Measurements from ENCODE around the gene SLC6A6.
"Not testable (repeated sequence)": the region's sequence is repeated elsewhere in the genome, so short reads cannot be mapped to it uniquely, and the experiment has no call there.

The SLC6A6 gene

DNA sequence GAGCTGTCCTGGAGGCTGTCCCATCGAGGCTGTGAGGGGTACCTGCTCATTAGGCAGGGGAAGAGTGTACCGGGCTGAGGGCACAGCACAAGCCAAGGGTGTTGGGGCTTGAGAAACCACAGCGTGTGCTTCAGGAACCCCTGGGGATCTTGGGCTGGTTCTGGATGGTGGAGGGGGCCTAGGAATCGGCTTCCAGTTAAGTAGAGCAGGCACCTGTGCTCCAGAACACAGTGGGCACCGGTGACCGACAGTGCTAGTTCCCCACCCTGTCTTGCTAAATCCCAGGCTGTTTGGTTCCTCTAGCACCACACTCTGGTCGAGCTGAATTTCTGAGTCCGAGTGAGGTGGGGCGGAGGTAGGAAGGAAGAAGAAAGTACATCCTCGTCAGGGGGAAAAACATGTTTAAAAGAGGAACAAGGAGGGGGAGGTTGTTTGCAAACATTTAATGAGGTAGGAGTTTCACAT, 29.1 kb downstream of the SLC6A6 start:
- DNase-seq (ENCODE audit: insufficient read length, low spot score), result no peak
- FAIRE-seq, result no peak
- TF ChIP-seq POLR2A (IDR thresholded peaks at IDR 0.05; ENCODE audit: low read depth, low read length) (peak; percentile 59; the same call in 1 of the 2 replicates), TAF1 (IDR thresholded peaks at IDR 0.05; ENCODE audit: low read depth, low read length) (no peak), SPI1 (IDR thresholded peaks at IDR 0.05; ENCODE audit: low read depth, low read length) (peak; percentile 70), POLR2AphosphoS5 (IDR thresholded peaks at IDR 0.05; ENCODE audit: low read depth, low read length) (no peak; the same call in 1 of the 2 replicates)

DNA sequence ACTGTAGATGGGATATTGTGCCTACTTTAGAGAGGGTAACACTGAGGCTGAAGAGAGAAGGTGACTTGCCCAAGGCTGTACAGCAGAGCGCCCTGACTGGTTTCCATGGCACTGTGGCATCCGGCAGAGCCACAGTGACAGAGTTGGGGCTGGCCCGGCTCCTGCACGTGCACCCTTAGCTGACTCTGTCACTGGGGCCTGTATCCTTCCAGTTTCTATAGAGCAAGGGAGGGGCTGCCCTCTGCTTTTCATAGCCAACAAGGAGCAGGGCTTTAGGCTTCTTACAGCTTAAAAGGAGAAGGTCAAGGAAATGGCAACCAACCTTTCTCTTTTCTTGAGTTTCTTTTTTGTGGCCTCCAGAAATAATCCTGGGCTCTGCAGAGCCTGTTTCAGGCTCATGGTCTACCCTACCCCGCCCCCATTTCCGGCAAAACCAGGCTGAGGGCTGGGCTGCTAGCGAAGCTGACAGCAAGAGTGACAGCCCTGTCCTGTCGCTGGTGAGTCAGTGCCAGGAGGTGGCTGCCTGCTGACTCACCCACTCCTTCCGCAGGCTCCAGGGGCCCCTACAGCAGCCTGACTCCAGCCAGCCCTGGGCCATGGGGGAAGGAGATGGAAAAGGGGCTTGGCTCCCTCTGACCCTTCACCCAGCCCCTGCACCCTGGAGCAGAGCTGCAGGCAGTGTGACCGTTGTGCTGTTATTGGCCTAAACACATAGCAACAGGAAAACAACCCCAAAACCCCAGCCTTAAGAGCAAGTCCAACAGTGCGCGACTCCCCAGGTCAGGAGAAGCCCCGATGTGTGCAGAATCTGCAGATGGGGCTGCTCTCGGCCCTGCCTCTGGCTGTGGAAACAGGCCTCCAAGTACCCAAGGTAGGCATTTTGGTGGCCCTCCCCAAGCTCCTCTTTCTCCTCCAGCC, 29.8 kb downstream of the SLC6A6 start:
- FAIRE-seq (peak; percentile 89), DNase-seq (ENCODE audit: insufficient read length, low spot score) (peak; percentile 91)
- TF ChIP-seq PAX5 (IDR thresholded peaks at IDR 0.05; ENCODE audit: insufficient read depth, low read length, severe bottlenecking) (peak; percentile 18), SPI1 (IDR thresholded peaks at IDR 0.05; ENCODE audit: low read depth, low read length) (no peak), POLR2AphosphoS5 (IDR thresholded peaks at IDR 0.05; ENCODE audit: low read depth, low read length) (peak; percentile 21), POU2F2 (IDR thresholded peaks at IDR 0.05; ENCODE audit: low read depth, low read length) (peak; percentile 27; the same call in 1 of the 2 replicates), TAF1 (IDR thresholded peaks at IDR 0.05; ENCODE audit: low read depth, low read length) (no peak), POLR2A (IDR thresholded peaks at IDR 0.05; ENCODE audit: low read depth, low read length) (0 out of 2 replicates have a peak, but pooled peaks have one; percentile 20)

DNA sequence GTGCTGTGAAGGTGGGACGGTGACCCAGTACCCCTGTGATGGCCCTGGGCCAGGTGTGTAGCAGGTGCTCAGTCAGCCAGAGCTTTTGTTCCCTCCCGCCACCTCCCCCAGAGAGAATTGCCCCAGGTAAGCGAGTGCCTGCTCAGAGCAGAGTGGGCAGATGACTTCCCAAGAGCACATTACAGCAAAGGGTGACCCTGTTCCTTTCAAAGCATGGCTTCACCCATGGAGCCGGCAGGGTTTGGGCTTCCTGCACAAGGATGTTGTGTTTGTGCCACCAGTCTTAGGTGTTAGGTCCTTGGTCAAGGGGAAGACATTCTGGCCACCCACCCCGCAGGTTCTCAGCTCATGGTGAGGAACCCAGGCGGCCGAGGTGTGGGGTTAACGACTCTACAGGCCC, 30.7 kb downstream of the SLC6A6 start:
- DNase-seq (ENCODE audit: insufficient read length, low spot score), result no peak
- FAIRE-seq, result no peak
- no peak for TF ChIP-seq PAX5 (IDR thresholded peaks at IDR 0.05; ENCODE audit: insufficient read depth, low read length, severe bottlenecking)
- TF ChIP-seq SPI1 (IDR thresholded peaks at IDR 0.05; ENCODE audit: low read depth, low read length), result no peak
- TF ChIP-seq TAF1 (IDR thresholded peaks at IDR 0.05; ENCODE audit: low read depth, low read length), result no peak

DNA sequence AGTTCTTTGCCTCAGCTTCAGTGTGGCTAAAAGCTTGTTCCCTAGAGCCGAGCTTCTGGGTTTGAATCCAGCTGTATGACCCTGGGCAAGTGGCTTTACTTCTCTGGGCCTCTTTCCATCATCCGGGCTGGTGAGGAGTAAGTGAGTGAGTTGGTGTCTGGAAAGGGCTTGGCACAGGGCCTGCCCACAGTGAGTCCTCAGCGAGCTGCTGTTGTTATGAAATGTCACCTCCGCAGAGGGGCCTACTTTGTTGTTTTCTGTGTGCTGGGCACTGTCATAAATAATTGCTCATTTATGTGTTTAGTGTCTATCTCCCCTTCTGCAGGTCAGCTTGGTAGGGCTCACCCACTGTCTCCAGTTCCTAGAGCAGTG, 31.7 kb downstream of the SLC6A6 start:
- no peak for FAIRE-seq
- TF ChIP-seq POLR2A (IDR thresholded peaks at IDR 0.05; ENCODE audit: low read depth, low read length) (no peak), POLR2AphosphoS5 (IDR thresholded peaks at IDR 0.05; ENCODE audit: low read depth, low read length) (no peak)
- DNase-seq (ENCODE audit: insufficient read length, low spot score), result no peak

DNA sequence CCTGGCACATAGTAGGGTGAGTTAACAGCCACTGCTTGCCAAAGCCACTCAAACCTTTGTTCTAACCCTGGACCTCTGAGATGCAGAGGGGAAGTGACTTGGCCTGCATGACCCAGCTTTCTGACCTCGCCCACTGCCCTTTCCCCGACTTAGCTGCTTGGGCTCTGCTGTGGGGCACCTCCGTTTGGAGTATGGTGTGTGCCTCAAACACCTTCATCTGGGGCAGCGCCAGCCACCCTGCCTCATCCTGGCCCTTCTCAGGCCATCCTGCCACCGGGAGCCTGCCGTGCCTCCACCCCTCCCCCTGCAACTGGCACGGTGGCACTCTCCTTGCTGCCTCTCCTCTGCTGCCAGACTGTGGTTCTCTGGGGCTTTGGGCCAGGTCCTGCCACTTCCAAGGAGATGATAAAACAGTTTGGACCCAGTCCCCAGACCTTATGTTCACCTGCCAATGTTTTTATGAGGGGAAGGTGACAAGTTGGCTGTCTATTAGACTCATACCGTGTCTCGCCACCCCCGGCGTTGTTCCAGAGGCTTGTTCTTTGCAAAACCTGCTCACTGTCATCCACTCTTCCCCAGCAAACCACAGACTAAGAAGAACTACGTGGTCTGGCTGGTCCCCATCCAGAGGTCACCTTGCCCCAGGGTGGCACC, 32.2 kb downstream of the SLC6A6 start:
- FAIRE-seq, result no peak
- DNase-seq (ENCODE audit: insufficient read length, low spot score), result no peak

DNA sequence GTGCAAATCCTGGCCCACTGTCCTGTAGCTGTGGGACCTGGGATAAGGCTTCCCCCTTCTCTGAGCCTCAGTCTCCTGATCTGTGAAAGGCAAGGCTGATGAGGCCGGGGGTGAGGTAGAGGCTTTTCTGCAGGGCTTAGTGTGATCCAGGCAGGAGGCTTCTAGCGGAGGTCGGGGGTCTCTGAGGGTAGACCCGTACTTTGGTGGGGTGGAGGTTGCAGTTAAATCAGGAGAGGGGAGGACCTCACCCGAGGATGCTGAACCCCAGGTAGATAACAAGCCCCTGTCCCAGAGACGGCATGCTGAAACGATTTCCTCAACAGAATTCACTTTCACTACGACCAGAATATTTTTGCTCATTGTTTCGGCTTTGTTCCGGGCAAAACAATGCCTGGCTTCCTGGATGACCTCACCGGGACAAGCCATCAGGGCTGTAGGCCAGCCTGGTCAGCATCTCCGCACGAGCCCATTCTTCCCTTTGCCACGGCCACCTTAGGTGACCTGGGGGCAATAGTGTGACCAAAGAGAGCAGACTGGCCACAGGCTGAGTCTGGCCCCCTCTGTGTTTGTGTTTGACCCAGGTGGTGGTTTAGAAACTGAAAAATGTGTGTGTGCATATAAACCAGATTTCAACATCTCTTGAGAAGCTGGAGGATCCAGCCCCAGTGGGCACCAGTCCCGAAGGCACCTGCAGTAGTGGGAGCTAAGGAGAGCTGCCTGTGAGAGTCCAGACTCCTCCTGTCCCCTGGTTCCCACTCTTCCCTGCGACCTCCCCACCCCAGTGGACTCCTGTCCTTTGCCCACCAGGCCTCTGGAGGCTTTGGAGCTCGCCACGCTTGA, 33.0 kb downstream of the SLC6A6 start:
- DNase-seq (ENCODE audit: insufficient read length, low spot score) (no peak), FAIRE-seq (no peak)
- TF ChIP-seq PAX5 (IDR thresholded peaks at IDR 0.05; ENCODE audit: insufficient read depth, low read length, severe bottlenecking), result no peak
- TF ChIP-seq POLR2AphosphoS5 (IDR thresholded peaks at IDR 0.05; ENCODE audit: low read depth, low read length), result no peak
- TF ChIP-seq POLR2A (IDR thresholded peaks at IDR 0.05; ENCODE audit: low read depth, low read length), result no peak
- TF ChIP-seq POU2F2 (IDR thresholded peaks at IDR 0.05; ENCODE audit: low read depth, low read length), result no peak
- TF ChIP-seq SPI1 (IDR thresholded peaks at IDR 0.05; ENCODE audit: low read depth, low read length), result no peak
- TF ChIP-seq TAF1 (IDR thresholded peaks at IDR 0.05; ENCODE audit: low read depth, low read length), result no peak

More for the DNA sequence above, 32.2 kb downstream of the SLC6A6 start:
- TF ChIP-seq POLR2A (IDR thresholded peaks at IDR 0.05; ENCODE audit: low read depth, low read length), result no peak
- no peak for TF ChIP-seq POLR2AphosphoS5 (IDR thresholded peaks at IDR 0.05; ENCODE audit: low read depth, low read length)
- TF ChIP-seq POU2F2 (IDR thresholded peaks at IDR 0.05; ENCODE audit: low read depth, low read length), result no peak
- 0 out of 2 replicates have a peak, but pooled peaks have one; percentile 13 for TF ChIP-seq SPI1 (IDR thresholded peaks at IDR 0.05; ENCODE audit: low read depth, low read length)
- no peak for TF ChIP-seq TAF1 (IDR thresholded peaks at IDR 0.05; ENCODE audit: low read depth, low read length)
- no peak for TF ChIP-seq PAX5 (IDR thresholded peaks at IDR 0.05; ENCODE audit: insufficient read depth, low read length, severe bottlenecking)

DNA sequence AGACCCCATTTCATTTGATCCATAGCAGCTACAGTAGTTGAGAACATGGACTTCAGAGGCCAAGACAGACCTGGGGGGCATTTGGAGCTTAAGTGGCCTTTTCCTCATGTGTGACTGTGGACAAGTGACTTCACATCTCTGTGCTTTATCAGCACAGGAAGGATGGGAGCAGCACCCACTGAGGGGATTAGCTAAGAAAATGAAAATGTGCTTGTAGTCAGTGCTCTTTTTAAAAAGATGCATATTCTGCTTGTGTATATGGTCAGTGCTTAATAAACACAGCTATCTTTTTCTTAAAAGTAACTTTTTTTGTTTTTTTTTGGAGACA, 34.5 kb downstream of the SLC6A6 start:
- FAIRE-seq, result no peak
- no peak for DNase-seq (ENCODE audit: insufficient read length, low spot score)

DNA sequence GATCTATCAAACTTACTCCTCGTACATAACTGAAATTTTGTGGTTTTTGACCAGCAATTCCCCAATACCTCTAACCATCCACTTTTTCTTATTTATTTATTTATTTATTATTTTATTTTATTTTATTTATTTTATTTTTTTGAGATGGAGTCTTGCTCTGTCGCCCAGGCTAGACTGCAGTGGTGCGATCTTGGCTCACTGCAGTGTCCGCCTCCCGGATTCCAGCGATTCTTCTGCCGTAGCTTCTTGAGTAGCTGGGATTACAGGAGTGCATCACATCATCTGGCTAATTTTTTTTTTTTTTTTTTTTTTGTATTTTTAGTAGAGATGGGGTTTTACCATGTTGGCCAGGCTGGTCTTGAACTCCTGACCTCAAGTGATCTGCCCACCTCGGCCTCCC, 35.3 kb downstream of the SLC6A6 start:
- not testable (repeated sequence) for FAIRE-seq; DNase-seq (ENCODE audit: insufficient read length, low spot score)

More for the DNA sequence above, 34.5 kb downstream of the SLC6A6 start:
- TF ChIP-seq PAX5 (IDR thresholded peaks at IDR 0.05; ENCODE audit: insufficient read depth, low read length, severe bottlenecking) (no peak), POLR2AphosphoS5 (IDR thresholded peaks at IDR 0.05; ENCODE audit: low read depth, low read length) (no peak), SPI1 (IDR thresholded peaks at IDR 0.05; ENCODE audit: low read depth, low read length) (no peak)

DNA sequence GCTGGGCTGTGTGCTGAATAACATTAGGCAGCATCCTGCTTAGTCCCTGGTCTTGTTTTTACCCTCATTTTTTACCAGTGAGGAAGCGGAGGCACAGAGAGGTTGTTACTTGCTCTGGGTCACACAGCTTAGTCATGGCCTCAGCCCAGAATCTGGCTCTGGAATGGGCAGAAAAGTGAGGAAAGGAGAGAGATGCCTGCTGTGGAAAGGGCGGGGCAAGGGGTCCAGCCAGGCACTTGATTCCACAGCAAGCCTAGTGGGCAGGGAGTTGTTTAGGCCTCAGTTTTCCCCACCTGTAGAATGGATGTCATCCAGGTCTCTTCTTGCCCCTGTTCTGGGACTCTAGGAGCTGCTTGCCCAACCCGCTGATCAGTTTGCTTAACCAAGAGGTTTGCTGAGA, 35.9 kb downstream of the SLC6A6 start:
- DNase-seq (ENCODE audit: insufficient read length, low spot score) (no peak), FAIRE-seq (no peak)
- no peak for TF ChIP-seq SPI1 (IDR thresholded peaks at IDR 0.05; ENCODE audit: low read depth, low read length)
- no peak for TF ChIP-seq POU2F2 (IDR thresholded peaks at IDR 0.05; ENCODE audit: low read depth, low read length)
- TF ChIP-seq POLR2AphosphoS5 (IDR thresholded peaks at IDR 0.05; ENCODE audit: low read depth, low read length), result no peak
- no peak for TF ChIP-seq TAF1 (IDR thresholded peaks at IDR 0.05; ENCODE audit: low read depth, low read length)
- no peak for TF ChIP-seq POLR2A (IDR thresholded peaks at IDR 0.05; ENCODE audit: low read depth, low read length)
- no peak for TF ChIP-seq PAX5 (IDR thresholded peaks at IDR 0.05; ENCODE audit: insufficient read depth, low read length, severe bottlenecking)
